OCI-LY3 (cell line): ENCODE measurements around the gene HSD17B10.

Source experiments
- CTCF ChIP-seq: fragments of 200-600, 300-600 bp; sonication (generic); IDR thresholded peaks from 2 replicates; pipeline ENCODE4 v1.5.1; 2014; ENCODE audit warnings: antibody characterized with exemption, low read length, low read depth
- EZH2phosphoT487 ChIP-seq: fragments of 200-600 bp; shearing (Covaris generic); IDR thresholded peaks from 2 replicates; pipeline ENCODE4 v1.6.1; 2018; ENCODE audit warnings: antibody characterized with exemption, mixed run types, low read depth

GRCh38 chrX:53422861-53423306 is 11.3 kb downstream of the HSD17B10 start, which contains the start of gene RIBC1:
- TF ChIP-seq CTCF (no peak), EZH2phosphoT487 (no peak)
